ENCODE data around the gene CCL17.

GRCh38 chr16:57413733-57414132 is 9.2 kb downstream of the CCL17 start:
- no peak for TF ChIP-seq CTCF (IDR thresholded peaks at IDR 0.05)
- no peak for TF ChIP-seq POLR2A (IDR thresholded peaks at IDR 0.05)
